HL-60 (cell line): ENCODE measurements around the gene MAP2K5.

Experiments
- DNase-seq, 2 experiments: peaks; one replicate each; pipeline ENCODE4 v3.0.0-alpha.2; 2010 to 2020; ENCODE audit warnings: low read depth in 1 of 2, low spot score in 1 of 2
- H3K27ac ChIP-seq: fragments of 250-450 bp; sonication (Bioruptor Pico); replicated peaks from 2 replicates; pipeline ENCODE4 v1.5.1; 2020; ENCODE audit warnings: mild to moderate bottlenecking, moderate library complexity
- H3K27me3 ChIP-seq: fragments of 250-450 bp; sonication (Bioruptor Pico); 2 replicates; pipeline ENCODE4 v1.5.1; 2021; ENCODE audit warnings: mild to moderate bottlenecking, moderate library complexity; ENCODE audit not compliant: insufficient read depth, poor library complexity, severe bottlenecking
- H3K4me3 ChIP-seq: replicated peaks from 2 replicates; pipeline ENCODE4 v1.5.1; 2011; ENCODE audit warnings: mild to moderate bottlenecking, control low read depth, low read length; ENCODE audit not compliant: insufficient read depth
- GABPA ChIP-seq: IDR thresholded peaks from 2 replicates; pipeline ENCODE4 v1.6.1; 2012; ENCODE audit warnings: low read depth
- POLR2AphosphoS5 ChIP-seq: IDR thresholded peaks from 2 replicates; pipeline ENCODE4 v1.6.1; 2012; ENCODE audit warnings: low read depth
- REST ChIP-seq: IDR thresholded peaks from 2 replicates; pipeline ENCODE4 v1.6.1; 2012; ENCODE audit warnings: low read depth; ENCODE audit not compliant: insufficient replicate concordance
- SPI1 ChIP-seq: IDR thresholded peaks from 2 replicates; pipeline ENCODE4 v1.6.1; 2012; ENCODE audit warnings: low read depth, mild to moderate bottlenecking, borderline replicate concordance
- TF ChIP-seq, protein P1 (sequence below): IDR thresholded peaks from one replicate; pipeline ENCODE4 v1.5.1; 2011; ENCODE audit warnings: low read length, control low read depth, inconsistent platforms; ENCODE audit not compliant: insufficient read depth

The MAP2K5 gene

DNA sequence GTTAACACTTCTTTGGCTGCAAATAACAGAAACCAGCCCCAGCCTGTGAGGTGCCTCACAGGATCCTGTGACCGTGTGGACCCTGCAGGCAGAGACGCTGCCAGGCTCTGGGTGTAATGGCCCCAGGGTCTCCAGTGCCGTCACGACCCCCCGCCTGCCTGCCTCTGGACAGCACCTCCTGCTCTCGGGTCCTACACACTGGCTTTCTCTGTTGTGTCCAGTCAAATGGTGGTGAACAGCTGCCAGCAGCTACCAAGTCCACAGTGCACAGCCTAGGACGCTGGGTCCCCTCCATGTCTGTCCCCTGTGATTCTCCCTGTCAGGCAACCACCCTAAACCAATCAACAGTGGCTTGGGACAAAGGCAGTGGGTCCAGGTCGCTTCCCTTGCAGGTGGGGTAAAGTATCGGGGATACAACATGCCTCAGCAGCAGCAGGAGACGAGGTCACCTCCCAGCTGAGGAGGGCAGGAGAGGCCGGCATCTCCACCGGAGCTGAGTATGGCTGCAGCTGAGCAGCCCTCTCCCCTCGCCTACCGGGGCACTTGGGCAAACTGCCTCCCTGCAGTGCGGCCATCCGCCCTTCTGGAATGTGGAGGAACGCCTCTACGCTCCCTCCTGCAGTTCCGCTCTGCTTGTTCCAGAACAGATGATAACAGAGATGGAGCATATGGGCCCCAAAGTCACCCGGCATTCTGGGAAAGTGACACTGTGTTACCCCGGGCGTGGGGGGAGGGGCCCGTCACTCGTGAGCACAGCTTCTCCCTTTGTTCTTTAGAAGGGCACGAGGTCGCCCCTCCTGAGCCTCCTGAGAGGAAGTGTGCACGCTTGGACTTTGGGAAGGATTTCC is 261.7 kb downstream of the MAP2K5 start:
- Histone ChIP-seq H3K27me3 (no peaks in the 10 kb centered on the region), H3K27ac (no peak overlapping the region), H3K4me3 (no peak overlapping the region)
- TF ChIP-seq SPI1 (no peak), REST (no peak), POLR2AphosphoS5 (no peak), GABPA (no peak)
- TF ChIP-seq, protein P1, sequence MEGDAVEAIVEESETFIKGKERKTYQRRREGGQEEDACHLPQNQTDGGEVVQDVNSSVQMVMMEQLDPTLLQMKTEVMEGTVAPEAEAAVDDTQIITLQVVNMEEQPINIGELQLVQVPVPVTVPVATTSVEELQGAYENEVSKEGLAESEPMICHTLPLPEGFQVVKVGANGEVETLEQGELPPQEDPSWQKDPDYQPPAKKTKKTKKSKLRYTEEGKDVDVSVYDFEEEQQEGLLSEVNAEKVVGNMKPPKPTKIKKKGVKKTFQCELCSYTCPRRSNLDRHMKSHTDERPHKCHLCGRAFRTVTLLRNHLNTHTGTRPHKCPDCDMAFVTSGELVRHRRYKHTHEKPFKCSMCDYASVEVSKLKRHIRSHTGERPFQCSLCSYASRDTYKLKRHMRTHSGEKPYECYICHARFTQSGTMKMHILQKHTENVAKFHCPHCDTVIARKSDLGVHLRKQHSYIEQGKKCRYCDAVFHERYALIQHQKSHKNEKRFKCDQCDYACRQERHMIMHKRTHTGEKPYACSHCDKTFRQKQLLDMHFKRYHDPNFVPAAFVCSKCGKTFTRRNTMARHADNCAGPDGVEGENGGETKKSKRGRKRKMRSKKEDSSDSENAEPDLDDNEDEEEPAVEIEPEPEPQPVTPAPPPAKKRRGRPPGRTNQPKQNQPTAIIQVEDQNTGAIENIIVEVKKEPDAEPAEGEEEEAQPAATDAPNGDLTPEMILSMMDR, result no peak
- no peak for DNase-seq

- no peak for TF ChIP-seq REST
- TF ChIP-seq, protein P1, result no peak
- TF ChIP-seq GABPA, result no peak
- no peak for TF ChIP-seq POLR2AphosphoS5
- no peak for TF ChIP-seq SPI1
- no peak for DNase-seq
- Histone ChIP-seq H3K27ac (no peak overlapping the region), H3K4me3 (no peak overlapping the region), H3K27me3 (no peaks in the 10 kb centered on the region)
These were observed 262.6 kb downstream of the MAP2K5 start for GRCh38 chr15:67805008-67805665.

DNA sequence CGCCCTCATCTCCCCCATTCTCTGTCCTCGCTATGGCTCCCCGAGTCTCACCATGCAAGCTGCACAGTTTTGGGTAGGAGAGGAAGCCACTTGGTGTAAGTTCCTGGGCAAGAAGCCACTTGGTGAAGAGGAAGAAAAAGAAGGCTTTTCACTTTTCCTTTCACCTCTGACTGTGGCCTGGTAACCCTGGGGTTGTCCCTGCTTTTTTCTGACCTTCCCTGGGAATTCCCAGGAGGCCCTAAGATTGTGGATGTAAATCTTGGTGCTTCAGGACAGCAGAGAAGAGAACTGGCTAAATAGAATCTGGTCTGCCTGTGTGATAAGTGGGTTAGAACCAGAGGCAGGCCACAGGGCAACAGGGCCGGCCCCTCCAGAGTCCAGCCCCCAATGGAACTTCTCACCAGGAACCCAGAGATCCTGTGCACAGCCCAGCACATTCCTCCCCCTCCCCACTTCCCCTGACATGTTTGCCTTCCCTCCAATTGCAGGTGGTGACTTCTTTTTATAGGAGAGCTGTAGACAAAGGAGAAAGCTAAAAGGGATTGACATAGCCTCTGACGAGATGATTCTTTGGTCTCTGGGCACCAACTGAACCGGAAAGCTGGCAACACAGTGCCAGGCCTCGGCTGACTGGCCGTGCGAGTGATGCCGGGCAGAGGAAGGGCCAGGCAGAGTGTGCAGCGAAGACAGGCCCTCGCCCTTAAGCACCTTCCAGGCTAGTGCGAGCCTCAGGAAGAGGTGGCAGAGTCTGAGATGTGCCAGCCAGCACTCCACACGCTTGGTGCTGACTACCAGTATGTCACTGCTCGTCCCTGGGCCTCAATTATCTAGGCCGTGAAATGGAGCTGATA is 263.4 kb downstream of the MAP2K5 start:
- TF ChIP-seq POLR2AphosphoS5, result no peak
- TF ChIP-seq, protein P1, result no peak
- TF ChIP-seq SPI1, result no peak
- no peak for TF ChIP-seq GABPA
- no peak for TF ChIP-seq REST
- Histone ChIP-seq H3K27me3 (no peaks in the 10 kb centered on the region), H3K27ac (no peak overlapping the region), H3K4me3 (no peak overlapping the region)
- no peak for DNase-seq
